HEK293 (cell line): ENCODE data around the gene GRIP1.

ENCODE experiments used
- FEZF1 ChIP-seq: fragments of 450-650 bp; formaldehyde crosslinking; IDR thresholded peaks from 2 replicates; pipeline ENCODE4 v1.5.1; 2016; ENCODE audit warnings: missing biosample characterization, missing genetic modification characterization
- GLIS1 ChIP-seq: fragments of 450-650 bp; formaldehyde crosslinking; IDR thresholded peaks from 2 replicates; pipeline ENCODE4 v1.5.1; 2016; ENCODE audit warnings: missing biosample characterization, missing genetic modification characterization
- HOXA7 ChIP-seq: sonication (generic); formaldehyde crosslinking; IDR thresholded peaks from 2 replicates; pipeline ENCODE4 v1.8.1; 2022; ENCODE audit warnings: missing genetic modification reagents, borderline replicate concordance
- ZNF510 ChIP-seq: fragments of 450-650 bp; formaldehyde crosslinking; IDR thresholded peaks from 2 replicates; pipeline ENCODE4 v1.5.1; 2018; ENCODE audit warnings: mild to moderate bottlenecking, missing genetic modification characterization, missing biosample characterization; ENCODE audit not compliant: insufficient replicate concordance
- TF ChIP-seq, protein P1 (sequence below): fragments of 450-650 bp; formaldehyde crosslinking; IDR thresholded peaks from 2 replicates; pipeline ENCODE4 v1.5.1; 2016; ENCODE audit warnings: missing biosample characterization, missing genetic modification characterization
- TF ChIP-seq, protein P2 (sequence below): sonication (generic); formaldehyde crosslinking; IDR thresholded peaks from 2 replicates; pipeline ENCODE4 v1.8.1; 2022; ENCODE audit warnings: mild to moderate bottlenecking, moderate library complexity, missing genetic modification reagents

DNA sequence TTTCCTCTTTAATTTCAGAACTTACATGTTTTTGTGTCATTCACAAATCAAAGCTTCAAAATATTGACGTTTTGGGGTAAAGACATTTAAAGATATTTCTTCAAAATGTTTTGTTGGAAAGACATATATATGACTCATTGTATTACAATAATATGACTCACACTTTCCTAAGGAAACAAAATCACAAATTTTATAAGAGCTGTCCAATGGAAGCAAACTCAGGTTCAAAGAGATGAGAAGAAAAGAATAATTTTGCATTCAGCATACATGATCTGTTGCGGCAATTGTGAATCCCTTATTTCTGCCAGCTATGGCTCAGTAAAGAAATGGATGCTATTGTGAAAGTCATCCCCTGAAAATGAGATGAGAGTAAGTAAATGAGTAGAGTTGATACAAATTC, 82.7 kb downstream of the GRIP1 start:
- TF ChIP-seq ZNF510 (tag by site-specific recombination): no peak
- no peak for TF ChIP-seq FEZF1 (tag by site-specific recombination)
- TF ChIP-seq, protein P1, sequence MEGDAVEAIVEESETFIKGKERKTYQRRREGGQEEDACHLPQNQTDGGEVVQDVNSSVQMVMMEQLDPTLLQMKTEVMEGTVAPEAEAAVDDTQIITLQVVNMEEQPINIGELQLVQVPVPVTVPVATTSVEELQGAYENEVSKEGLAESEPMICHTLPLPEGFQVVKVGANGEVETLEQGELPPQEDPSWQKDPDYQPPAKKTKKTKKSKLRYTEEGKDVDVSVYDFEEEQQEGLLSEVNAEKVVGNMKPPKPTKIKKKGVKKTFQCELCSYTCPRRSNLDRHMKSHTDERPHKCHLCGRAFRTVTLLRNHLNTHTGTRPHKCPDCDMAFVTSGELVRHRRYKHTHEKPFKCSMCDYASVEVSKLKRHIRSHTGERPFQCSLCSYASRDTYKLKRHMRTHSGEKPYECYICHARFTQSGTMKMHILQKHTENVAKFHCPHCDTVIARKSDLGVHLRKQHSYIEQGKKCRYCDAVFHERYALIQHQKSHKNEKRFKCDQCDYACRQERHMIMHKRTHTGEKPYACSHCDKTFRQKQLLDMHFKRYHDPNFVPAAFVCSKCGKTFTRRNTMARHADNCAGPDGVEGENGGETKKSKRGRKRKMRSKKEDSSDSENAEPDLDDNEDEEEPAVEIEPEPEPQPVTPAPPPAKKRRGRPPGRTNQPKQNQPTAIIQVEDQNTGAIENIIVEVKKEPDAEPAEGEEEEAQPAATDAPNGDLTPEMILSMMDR (tag by site-specific recombination): no peak
- TF ChIP-seq HOXA7 (CRISPR knock-in tag): no peak
- no peak for TF ChIP-seq GLIS1 (tag by site-specific recombination)
- TF ChIP-seq, protein P2, sequence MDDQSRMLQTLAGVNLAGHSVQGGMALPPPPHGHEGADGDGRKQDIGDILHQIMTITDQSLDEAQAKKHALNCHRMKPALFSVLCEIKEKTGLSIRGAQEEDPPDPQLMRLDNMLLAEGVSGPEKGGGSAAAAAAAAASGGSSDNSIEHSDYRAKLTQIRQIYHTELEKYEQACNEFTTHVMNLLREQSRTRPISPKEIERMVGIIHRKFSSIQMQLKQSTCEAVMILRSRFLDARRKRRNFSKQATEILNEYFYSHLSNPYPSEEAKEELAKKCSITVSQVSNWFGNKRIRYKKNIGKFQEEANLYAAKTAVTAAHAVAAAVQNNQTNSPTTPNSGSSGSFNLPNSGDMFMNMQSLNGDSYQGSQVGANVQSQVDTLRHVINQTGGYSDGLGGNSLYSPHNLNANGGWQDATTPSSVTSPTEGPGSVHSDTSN: no peak
